ENCODE results near the gene DUSP2.
"Not testable (repeated sequence)": the region's sequence is repeated elsewhere in the genome, so short reads cannot be mapped to it uniquely, and the experiment has no call there.

The DUSP2 gene

GRCh38 chr2:96174251-96175144 lies 29.3 kb upstream of the DUSP2 start:
- Mint-ChIP-seq H3K4me1 (peaks cover 14% of the 10 kb centered on the region), H3K27ac (ENCODE audit: low read depth) (peak overlapping the region; percentile 45), H3K4me3 (no peak overlapping the region), H3K9me3 (no peaks in the 10 kb centered on the region), H3K36me3 (ENCODE audit: insufficient read depth) (peaks cover 2% of the 10 kb centered on the region), H3K27me3 (no peaks in the 10 kb centered on the region)
- DNase-seq (ENCODE audit: low spot score in 2 of 2) (peak; percentile 76 to 77), ATAC-seq (replicated peaks; ENCODE audit: extremely low read depth, poor library complexity, severe bottlenecking) (peak; percentile 92)

- ATAC-seq (replicated peaks; ENCODE audit: extremely low read depth, poor library complexity, severe bottlenecking), result no peak
- Mint-ChIP-seq H3K27ac (ENCODE audit: low read depth) (no peak overlapping the region), H3K4me1 (peaks cover 37% of the 10 kb centered on the region), H3K9me3 (no peaks in the 10 kb centered on the region), H3K27me3 (no peaks in the 10 kb centered on the region), H3K4me3 (peak overlapping the region; percentile 5), H3K36me3 (ENCODE audit: insufficient read depth) (peaks cover 1% of the 10 kb centered on the region)
- no peak for DNase-seq (ENCODE audit: low spot score in 2 of 2)
Measured at GRCh38 chr2:96171831-96172230, 26.6 kb upstream of the DUSP2 start.

DNA sequence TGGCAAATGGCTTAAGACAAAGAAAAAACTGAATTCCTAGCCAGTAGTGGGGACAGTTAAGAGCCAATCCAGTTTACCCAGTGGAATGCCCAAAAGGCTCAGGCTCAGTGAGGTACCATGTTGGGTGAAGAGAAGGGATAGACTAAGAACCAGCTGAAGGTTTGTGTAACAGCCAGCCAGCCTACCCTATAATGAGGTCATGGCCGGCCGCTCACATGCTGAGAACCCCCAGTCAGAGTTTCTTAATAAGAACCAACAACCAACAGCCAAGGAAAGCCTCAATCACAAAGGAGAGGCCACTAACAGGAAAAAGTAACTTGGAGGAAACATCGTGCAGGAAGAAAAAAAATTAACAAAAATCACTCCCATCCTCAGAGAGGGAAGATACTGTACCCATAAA lies 25.4 kb upstream of the DUSP2 start:
- H3K4me1 Mint-ChIP-seq, result peaks cover 38% of the 10 kb centered on the region
- no peaks in the 10 kb centered on the region for H3K27me3 Mint-ChIP-seq
- no peak overlapping the region for H3K27ac Mint-ChIP-seq (ENCODE audit: low read depth)
- no peak overlapping the region for H3K4me3 Mint-ChIP-seq
- ATAC-seq (replicated peaks; ENCODE audit: extremely low read depth, poor library complexity, severe bottlenecking) (no peak), DNase-seq (ENCODE audit: low spot score in 2 of 2) (no peak)
- H3K36me3 Mint-ChIP-seq (ENCODE audit: insufficient read depth), result peaks cover 1% of the 10 kb centered on the region
- no peaks in the 10 kb centered on the region for H3K9me3 Mint-ChIP-seq

DNA sequence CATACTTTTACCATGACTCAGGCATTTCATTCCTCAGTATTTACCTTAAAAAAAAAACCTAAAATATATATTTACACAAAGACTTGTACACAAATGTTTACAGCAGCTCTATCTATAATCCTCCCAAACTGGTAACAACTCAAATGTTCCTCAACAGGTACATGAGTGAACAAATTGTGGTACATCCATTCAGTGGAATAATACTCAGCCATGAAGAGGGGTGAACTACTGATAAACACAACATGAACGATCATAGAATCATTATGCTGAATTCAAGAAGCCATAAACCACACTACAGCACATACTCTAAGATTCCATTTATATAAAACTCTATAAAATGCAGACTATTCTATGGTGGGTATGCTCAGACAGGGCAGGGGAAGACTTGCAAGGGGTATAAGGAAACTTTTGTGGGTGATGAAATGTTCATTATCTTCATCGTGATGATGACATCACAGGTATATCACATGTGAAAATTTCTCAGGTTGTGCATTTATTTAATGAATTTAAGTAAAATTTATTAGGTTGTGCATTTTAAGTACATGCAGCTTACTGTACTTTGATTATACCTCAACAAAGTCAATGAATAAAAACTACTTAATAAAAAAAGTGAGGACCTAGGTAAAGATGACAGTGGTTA lies 24.7 kb upstream of the DUSP2 start:
- Mint-ChIP-seq H3K4me1 (peaks cover 41% of the 10 kb centered on the region), H3K4me3 (no peak overlapping the region), H3K27me3 (no peaks in the 10 kb centered on the region), H3K27ac (ENCODE audit: low read depth) (no peak overlapping the region), H3K9me3 (no peaks in the 10 kb centered on the region), H3K36me3 (ENCODE audit: insufficient read depth) (peaks cover 2% of the 10 kb centered on the region)
- ATAC-seq (replicated peaks; ENCODE audit: extremely low read depth, poor library complexity, severe bottlenecking), result no peak
- no peak for DNase-seq (ENCODE audit: low spot score in 2 of 2)

DNA sequence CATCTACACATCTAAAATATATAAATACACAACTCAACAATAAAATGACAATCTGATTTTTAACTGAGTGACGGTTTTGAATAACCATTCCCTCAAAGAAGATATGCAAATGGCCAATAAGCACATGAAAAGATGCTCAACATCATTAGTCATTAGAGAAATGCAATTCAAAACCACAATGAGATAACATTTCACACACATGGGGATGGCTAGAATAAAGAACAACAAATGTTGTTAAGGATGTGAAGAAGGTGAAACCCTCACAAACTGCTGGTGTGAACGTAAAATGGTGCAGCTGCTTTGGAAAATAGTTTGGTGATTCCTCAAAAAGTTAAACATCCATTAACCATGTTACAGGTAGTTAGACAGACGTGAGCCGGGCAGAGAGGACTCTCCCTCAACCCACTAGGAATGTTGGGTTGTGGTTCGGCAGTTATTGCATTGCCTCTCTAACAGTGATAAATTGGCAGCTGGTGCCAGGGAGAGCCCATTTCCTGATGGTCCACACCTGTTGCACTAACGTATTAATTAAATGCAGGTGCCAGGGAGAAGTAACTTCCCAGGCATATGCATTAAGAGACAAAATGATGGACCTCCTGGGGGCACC lies 22.3 kb upstream of the DUSP2 start:
- peak overlapping the region; percentile 95 for H3K27ac Mint-ChIP-seq (ENCODE audit: low read depth)
- no peak for DNase-seq (ENCODE audit: low spot score in 2 of 2)

GRCh38 chr2:96164459-96165184 lies 19.4 kb upstream of the DUSP2 start:
- DNase-seq (ENCODE audit: low spot score in 2 of 2), result peak in 1 of 2 donors; percentile 63
- no peaks in the 10 kb centered on the region for H3K9me3 Mint-ChIP-seq
- H3K4me3 Mint-ChIP-seq, result peak overlapping the region; percentile 82
- H3K36me3 Mint-ChIP-seq (ENCODE audit: insufficient read depth), result peaks cover 23% of the 10 kb centered on the region
- no peaks in the 10 kb centered on the region for H3K27me3 Mint-ChIP-seq
- H3K4me1 Mint-ChIP-seq, result peaks cover 73% of the 10 kb centered on the region
- H3K27ac Mint-ChIP-seq (ENCODE audit: low read depth), result peak overlapping the region; percentile 99
- peak; percentile 76 for ATAC-seq (replicated peaks; ENCODE audit: extremely low read depth, poor library complexity, severe bottlenecking)

More for the DNA sequence above, 22.3 kb upstream of the DUSP2 start:
- Mint-ChIP-seq H3K27me3 (no peaks in the 10 kb centered on the region), H3K9me3 (no peaks in the 10 kb centered on the region), H3K36me3 (ENCODE audit: insufficient read depth) (peaks cover 22% of the 10 kb centered on the region), H3K4me3 (peak overlapping the region; percentile 52), H3K4me1 (peaks cover 55% of the 10 kb centered on the region)
- peak; percentile 19 for ATAC-seq (replicated peaks; ENCODE audit: extremely low read depth, poor library complexity, severe bottlenecking)

- Mint-ChIP-seq H3K36me3 (ENCODE audit: insufficient read depth) (peaks cover 23% of the 10 kb centered on the region), H3K9me3 (no peaks in the 10 kb centered on the region), H3K27ac (ENCODE audit: low read depth) (peak overlapping the region; percentile 99), H3K27me3 (no peaks in the 10 kb centered on the region), H3K4me3 (peak overlapping the region; percentile 82), H3K4me1 (peaks cover 75% of the 10 kb centered on the region)
- DNase-seq (ENCODE audit: low spot score in 2 of 2) (peak in 1 of 2 donors; percentile 80), ATAC-seq (replicated peaks; ENCODE audit: extremely low read depth, poor library complexity, severe bottlenecking) (peak; percentile 61)
Measured at GRCh38 chr2:96163768-96164429, 18.7 kb upstream of the DUSP2 start.

- peak overlapping the region; percentile 82 for H3K4me3 Mint-ChIP-seq
- peaks cover 24% of the 10 kb centered on the region for H3K36me3 Mint-ChIP-seq (ENCODE audit: insufficient read depth)
- H3K27me3 Mint-ChIP-seq, result no peaks in the 10 kb centered on the region
- peaks cover 76% of the 10 kb centered on the region for H3K4me1 Mint-ChIP-seq
- DNase-seq (ENCODE audit: low spot score in 2 of 2) (no peak), ATAC-seq (replicated peaks; ENCODE audit: extremely low read depth, poor library complexity, severe bottlenecking) (no peak)
- no peaks in the 10 kb centered on the region for H3K9me3 Mint-ChIP-seq
- H3K27ac Mint-ChIP-seq (ENCODE audit: low read depth), result peak overlapping the region; percentile 99
Measured at GRCh38 chr2:96163415-96163767, 18.2 kb upstream of the DUSP2 start.

DNA sequence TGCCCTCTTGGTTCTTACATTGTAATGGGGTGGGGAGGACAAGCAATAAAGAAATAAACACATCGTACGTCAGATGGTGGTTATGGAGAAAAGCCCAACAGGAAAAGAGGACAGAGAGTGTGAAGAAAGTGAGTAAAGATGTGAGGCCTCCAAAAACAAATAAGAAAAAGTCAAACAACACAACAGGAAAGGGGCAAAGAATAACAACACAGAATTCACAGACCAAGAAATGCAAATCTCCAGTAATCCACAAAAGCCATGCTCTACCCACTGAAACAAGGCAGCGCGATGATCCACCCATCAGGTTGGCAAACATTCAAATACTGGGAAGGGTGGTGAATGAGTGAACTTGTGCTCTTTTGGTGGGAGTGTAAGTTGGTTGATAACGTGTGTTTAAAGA lies 16.7 kb upstream of the DUSP2 start:
- ATAC-seq (replicated peaks; ENCODE audit: extremely low read depth, poor library complexity, severe bottlenecking) (peak; percentile 27), DNase-seq (ENCODE audit: low spot score in 2 of 2) (no peak)
- no peaks in the 10 kb centered on the region for H3K9me3 Mint-ChIP-seq
- peak overlapping the region; percentile 82 for H3K4me3 Mint-ChIP-seq
- H3K36me3 Mint-ChIP-seq (ENCODE audit: insufficient read depth), result peaks cover 29% of the 10 kb centered on the region
- H3K27me3 Mint-ChIP-seq, result no peaks in the 10 kb centered on the region
- H3K4me1 Mint-ChIP-seq, result peaks cover 75% of the 10 kb centered on the region
- peak overlapping the region; percentile 99 for H3K27ac Mint-ChIP-seq (ENCODE audit: low read depth)

DNA sequence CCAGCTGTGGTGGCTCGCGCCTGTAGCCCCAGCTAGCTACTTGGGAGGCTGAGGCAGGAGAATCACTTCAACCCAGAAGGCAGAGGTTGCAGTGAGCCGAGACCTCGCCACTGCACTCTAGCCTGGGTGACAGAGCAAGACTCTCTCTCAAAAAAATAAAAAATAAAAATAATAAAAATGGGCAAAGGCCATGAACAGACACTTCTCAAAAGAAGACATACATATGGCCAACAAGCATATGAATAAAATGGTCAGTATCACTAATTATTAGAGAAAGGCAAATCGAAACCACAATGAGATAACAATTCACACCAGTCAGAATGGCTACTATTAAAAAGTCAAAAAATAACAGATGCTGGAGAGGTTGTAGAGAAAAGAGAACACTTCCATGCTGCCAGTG lies 15.1 kb upstream of the DUSP2 start:
- DNase-seq (ENCODE audit: low spot score in 2 of 2); H3K27me3 Mint-ChIP-seq; H3K9me3 Mint-ChIP-seq; H3K4me3 Mint-ChIP-seq; ATAC-seq (replicated peaks; ENCODE audit: extremely low read depth, poor library complexity, severe bottlenecking): not testable (repeated sequence)
- Mint-ChIP-seq H3K36me3 (ENCODE audit: insufficient read depth) (peaks cover 32% of the 10 kb centered on the region), H3K4me1 (peaks cover 89% of the 10 kb centered on the region), H3K27ac (ENCODE audit: low read depth) (peak overlapping the region; percentile 99)

DNA sequence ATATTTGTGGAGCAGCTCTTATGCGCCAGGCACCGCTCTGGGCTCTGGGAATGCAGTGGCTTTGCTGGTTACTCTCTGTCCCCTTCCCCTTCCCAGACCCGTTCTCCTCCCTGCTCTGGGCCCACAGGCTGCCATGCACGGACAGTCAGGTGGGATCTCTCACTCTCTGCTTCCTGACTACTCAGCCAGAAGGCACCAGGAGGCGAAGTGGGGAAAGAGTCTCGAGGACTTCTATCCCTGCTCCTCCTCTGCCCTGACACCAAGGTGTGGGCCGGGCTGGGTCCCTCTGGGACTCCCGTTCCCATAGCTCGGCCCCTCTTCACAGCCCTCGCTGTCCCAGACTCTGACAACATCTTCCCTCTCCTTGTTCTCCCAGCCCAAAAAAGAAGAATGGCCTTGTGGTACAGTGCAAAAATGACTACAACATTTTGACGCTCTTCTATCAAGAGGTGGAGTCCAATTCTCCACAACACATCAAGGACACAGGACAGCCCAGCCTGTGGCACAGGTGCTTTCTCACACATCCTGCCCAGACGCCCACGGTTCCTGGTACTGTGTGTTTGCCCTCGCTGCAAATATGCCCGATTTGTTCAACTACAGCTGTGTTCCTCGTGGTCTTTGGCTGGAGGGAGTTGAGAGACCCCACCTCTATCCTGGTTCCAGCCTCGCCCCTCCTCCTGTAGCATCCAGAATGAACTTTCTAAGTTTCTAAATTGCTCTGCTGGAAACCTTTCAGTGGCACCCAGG lies 14.0 kb upstream of the DUSP2 start:
- no peaks in the 10 kb centered on the region for H3K9me3 Mint-ChIP-seq
- no peaks in the 10 kb centered on the region for H3K27me3 Mint-ChIP-seq
- no peak for DNase-seq (ENCODE audit: low spot score in 2 of 2)
- no peak for ATAC-seq (replicated peaks; ENCODE audit: extremely low read depth, poor library complexity, severe bottlenecking)
- peaks cover 24% of the 10 kb centered on the region for H3K36me3 Mint-ChIP-seq (ENCODE audit: insufficient read depth)
- peak overlapping the region; percentile 71 for H3K4me3 Mint-ChIP-seq
- peaks cover 84% of the 10 kb centered on the region for H3K4me1 Mint-ChIP-seq
- peak overlapping the region; percentile 95 for H3K27ac Mint-ChIP-seq (ENCODE audit: low read depth)
